Natural killer cell (primary cell): ENCODE results near the gene CLEC16A. TPM values are rescaled to one million over a fixed set of nuclear protein-coding genes. Genes with fewer than 3 reads are reported as not detected.

ENCODE experiments used
- ATAC-seq, 3 donors: fragments of 150-1000 bp in 2 of 3; fragments of 200-7000 bp in 1 of 3; cut with Tn5 transposase; 1 replicate in 1 of 3; 2 replicates in 2 of 3; pipeline ENCODE4 v1.10.0; 2021; ENCODE audit warnings: mild to moderate bottlenecking in 2 of 3, moderate library complexity in 2 of 3
- DNase-seq, 2 donors: peaks; one replicate each; pipeline versions ENCODE4 v3.0.0 to v3.0.0-alpha.2; 2013 to 2021; ENCODE audit warnings: mixed read lengths in 1 of 2
- H3K27ac ChIP-seq: one replicate; pipeline ENCODE4 v1.5.1; 2013; ENCODE audit warnings: mild to moderate bottlenecking, low read length
- H3K27me3 ChIP-seq: one replicate; pipeline ENCODE4 v1.6.1; 2013; ENCODE audit warnings: low read length; ENCODE audit not compliant: control insufficient read depth, insufficient read depth
- H3K36me3 ChIP-seq: one replicate; pipeline ENCODE4 v1.6.1; 2013; ENCODE audit warnings: low read length; ENCODE audit not compliant: control insufficient read depth, insufficient read depth
- H3K4me1 ChIP-seq: one replicate; pipeline ENCODE4 v1.6.1; 2013; ENCODE audit warnings: low read length; ENCODE audit not compliant: control insufficient read depth, insufficient read depth
- H3K4me3 ChIP-seq: one replicate; pipeline ENCODE4 v1.5.1; 2013; ENCODE audit warnings: low read length
- H3K9me3 ChIP-seq: one replicate; pipeline ENCODE4 v1.6.1; 2013; ENCODE audit warnings: low read length; ENCODE audit not compliant: control insufficient read depth, insufficient read depth
- H3K27ac Mint-ChIP-seq, 2 donors: one replicate each; pipeline ENCODE4 v1.8.0; 2022; ENCODE audit warnings: mild to moderate bottlenecking in 2 of 2, mixed read lengths in 2 of 2, moderate library complexity in 1 of 2
- H3K27me3 Mint-ChIP-seq, 2 donors: one replicate each; pipeline ENCODE4 v1.8.0; 2022; ENCODE audit warnings: low read depth in 2 of 2, mixed read lengths in 2 of 2
- H3K36me3 Mint-ChIP-seq: one replicate; pipeline ENCODE4 v1.8.0; 2022; ENCODE audit warnings: mixed read lengths
- H3K4me1 Mint-ChIP-seq, 2 donors: one replicate each; pipeline ENCODE4 v1.8.0; 2022; ENCODE audit warnings: mixed read lengths in 2 of 2
- H3K4me3 Mint-ChIP-seq: one replicate; pipeline ENCODE4 v1.8.0; 2022; ENCODE audit warnings: mild to moderate bottlenecking, moderate library complexity, mixed read lengths
- H3K9me3 Mint-ChIP-seq, 2 donors: one replicate each; pipeline ENCODE4 v1.8.0; 2022; ENCODE audit warnings: mixed read lengths in 2 of 2
- CTCF ChIP-seq: fragments of 200-600 bp; IDR thresholded peaks from one replicate; pipeline ENCODE4 v1.8.0; 2022; ENCODE audit warnings: antibody characterized with exemption
- WGBS: methylation state at CpG from one replicate; pipeline ENCODE4 v1.1.7; 2013; ENCODE audit warnings: missing lambda C conversion rate; ENCODE audit not compliant: insufficient coverage; 5-methylcytosine and 5-hydroxymethylcytosine counted together
- intact Hi-C: fragments of 100-400 bp; cut with micrococcal nuclease; formaldehyde crosslinking; loops from one replicate; pipeline ENCODE4 v1.14.2; 2022
- total RNA-seq, 4 donors: library from RNA; stranded (reverse); fragments of 120-200 nt in 1 of 4; gene quantifications; one replicate each; pipeline versions ENCODE4 v1.2.3 to v1.2.4, GENCODE V29; 2013 to 2022

Gene CLEC16A
- total RNA-seq, 3 donors from 2014 or later (not counting 1 experiment from before 2014, with no cell fraction given), result 35.9 to 50.5 (median 37.4) TPM

- 93% methylated on average over 5 of the region's 6 CpGs for WGBS
- no peak overlapping the region for H3K27ac ChIP-seq
- H3K36me3 Mint-ChIP-seq, result no peaks in the 10 kb centered on the region
These were observed 217.1 kb downstream of the CLEC16A start for GRCh38 chr16:11161439-11161838.

GRCh38 chr16:11161974-11162373, 217.6 kb downstream of the CLEC16A start:
- ATAC-seq (no peak), DNase-seq (no peak)
- H3K9me3 ChIP-seq, result no peaks in the 10 kb centered on the region
- peaks cover 7% of the 10 kb centered on the region for H3K36me3 ChIP-seq
- Mint-ChIP-seq H3K27me3 (no peaks in the 10 kb centered on the region), H3K36me3 (no peaks in the 10 kb centered on the region), H3K4me1 (peaks cover 14 to 30% of the 10 kb centered on the region in 2 donors), H3K27ac (no peak overlapping the region), H3K4me3 (no peak overlapping the region), H3K9me3 (no peaks in the 10 kb centered on the region)
- no peaks in the 10 kb centered on the region for H3K27me3 ChIP-seq
- no peak for TF ChIP-seq CTCF
- no peak overlapping the region for H3K27ac ChIP-seq
- 84% methylated on average over 6 of the region's 7 CpGs for WGBS
- H3K4me3 ChIP-seq, result no peak overlapping the region
- intact Hi-C loops, result no loop called here
- H3K4me1 ChIP-seq, result peaks cover 8% of the 10 kb centered on the region

More at GRCh38 chr16:11161439-11161838, 217.1 kb downstream of the CLEC16A start:
- Mint-ChIP-seq H3K27ac (no peak overlapping the region), H3K4me1 (peaks cover 17 to 36% of the 10 kb centered on the region in 2 donors), H3K4me3 (no peak overlapping the region), H3K27me3 (no peaks in the 10 kb centered on the region), H3K9me3 (no peaks in the 10 kb centered on the region)
- Histone ChIP-seq H3K4me3 (no peak overlapping the region), H3K27me3 (no peaks in the 10 kb centered on the region), H3K4me1 (peaks cover 8% of the 10 kb centered on the region), H3K36me3 (peaks cover 2% of the 10 kb centered on the region), H3K9me3 (no peaks in the 10 kb centered on the region)
- ATAC-seq (no peak), DNase-seq (no peak)
- intact Hi-C loops, result no loop called here
- TF ChIP-seq CTCF, result no peak

GRCh38 chr16:11162586-11163268, 218.4 kb downstream of the CLEC16A start:
- 95% methylated on average over 9 of the region's 9 CpGs for WGBS
- peaks cover 10% of the 10 kb centered on the region for H3K36me3 ChIP-seq
- no peak for TF ChIP-seq CTCF
- H3K27ac ChIP-seq, result no peak overlapping the region
- DNase-seq (no peak), ATAC-seq (no peak)
- intact Hi-C loops, result no loop called here
- Mint-ChIP-seq H3K4me1 (peaks cover 10 to 23% of the 10 kb centered on the region in 2 donors), H3K9me3 (no peaks in the 10 kb centered on the region), H3K4me3 (no peak overlapping the region), H3K36me3 (no peaks in the 10 kb centered on the region), H3K27me3 (no peaks in the 10 kb centered on the region), H3K27ac (no peak overlapping the region)
- H3K27me3 ChIP-seq, result no peaks in the 10 kb centered on the region
- H3K4me1 ChIP-seq, result peaks cover under 1% of the 10 kb centered on the region
- no peak overlapping the region for H3K4me3 ChIP-seq
- H3K9me3 ChIP-seq, result no peaks in the 10 kb centered on the region

GRCh38 chr16:11163761-11164261, 219.4 kb downstream of the CLEC16A start:
- Histone ChIP-seq H3K27ac (no peak overlapping the region), H3K4me1 (no peaks in the 10 kb centered on the region), H3K9me3 (no peaks in the 10 kb centered on the region), H3K36me3 (peaks cover 10% of the 10 kb centered on the region), H3K27me3 (no peaks in the 10 kb centered on the region), H3K4me3 (no peak overlapping the region)
- H3K4me3 Mint-ChIP-seq, result no peak overlapping the region
- no peak for ATAC-seq
- DNase-seq, result no peak
- no peaks in the 10 kb centered on the region for H3K27me3 Mint-ChIP-seq
- no peak for TF ChIP-seq CTCF
- WGBS, result 98% methylated on average over 15 of the region's 15 CpGs
- H3K27ac Mint-ChIP-seq, result no peak overlapping the region
- H3K4me1 Mint-ChIP-seq, result peaks cover 10 to 20% of the 10 kb centered on the region in 2 donors
- intact Hi-C loops, result no loop called here
- no peaks in the 10 kb centered on the region for H3K36me3 Mint-ChIP-seq
- no peaks in the 10 kb centered on the region for H3K9me3 Mint-ChIP-seq
